ENCODE measurements around the gene SNX30. TPM values are rescaled to one million over a fixed set of nuclear protein-coding genes. Genes with fewer than 3 reads are reported as not detected.

Gene SNX30
- polyA plus RNA-seq, 3 donors from 2014 or later = 1.1 to 3.1 (median 2.1) TPM

DNA sequence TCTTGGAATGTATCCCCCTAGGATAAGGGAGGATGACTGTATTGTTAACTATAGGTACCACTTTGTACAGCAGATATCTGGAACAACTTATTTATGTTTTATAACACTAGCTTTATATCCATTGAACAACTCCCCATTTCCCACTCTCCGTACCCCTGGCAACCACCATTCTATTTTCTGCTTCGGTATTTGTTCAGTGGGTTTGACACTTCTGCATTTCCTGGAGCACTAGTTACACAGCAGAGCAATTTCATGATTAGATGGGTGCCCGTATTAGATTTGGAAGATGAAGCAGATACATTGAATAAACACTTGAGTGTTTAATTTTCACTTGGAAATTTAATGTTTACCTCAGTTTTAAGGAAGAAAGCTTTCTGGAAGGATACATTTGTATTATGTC, 72.7 kb downstream of the SNX30 start:
- Mint-ChIP-seq H3K36me3 (peaks cover 5 to 17% (median 9%) of the 10 kb centered on the region in 3 donors), H3K27me3 (ENCODE audit: low read depth in 3 of 3) (no peaks in the 10 kb centered on the region), H3K9me3 (no peaks in the 10 kb centered on the region), H3K4me1 (peaks cover 0 to 7% of the 10 kb centered on the region in 2 donors), H3K4me3 (no peak overlapping the region), H3K27ac (no peak overlapping the region)
- DNase-seq = no peak

DNA sequence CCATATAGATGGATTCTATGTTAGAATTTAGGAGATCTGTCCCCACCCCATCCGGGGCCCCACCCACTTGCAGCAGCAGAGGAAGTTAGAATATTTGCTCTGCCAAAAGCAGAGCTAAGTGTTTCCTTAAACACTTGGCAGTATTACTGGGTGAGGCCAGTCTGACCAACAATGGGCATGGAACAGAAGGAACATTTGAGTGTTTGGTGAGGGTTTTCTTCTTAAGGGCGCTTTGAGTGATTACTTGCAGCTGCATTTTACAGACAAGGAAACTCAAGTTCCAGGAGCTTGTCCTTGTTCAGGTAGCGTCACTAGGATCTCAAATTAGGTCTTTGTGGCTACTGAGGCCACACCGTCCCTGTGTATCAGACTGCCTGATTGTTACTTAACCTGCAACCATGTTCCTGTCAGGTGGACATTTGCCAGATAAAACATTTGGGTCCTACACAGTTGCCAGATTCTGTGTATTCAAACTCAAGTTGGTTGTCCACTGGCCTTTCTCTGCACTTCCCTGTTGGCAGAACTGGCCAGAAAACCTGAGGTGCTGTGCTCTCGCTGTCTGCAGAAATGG, 80.8 kb downstream of the SNX30 start:
- peaks cover 0 to 3% of the 10 kb centered on the region in 2 donors for H3K4me1 Mint-ChIP-seq
- peaks cover 0 to 23% (median 14%) of the 10 kb centered on the region in 3 donors for H3K36me3 Mint-ChIP-seq
- peaks cover 0 to 1% (median 0%) of the 10 kb centered on the region in 3 donors for H3K27me3 Mint-ChIP-seq (ENCODE audit: low read depth in 3 of 3)
- H3K9me3 Mint-ChIP-seq = no peaks in the 10 kb centered on the region
- H3K27ac Mint-ChIP-seq = no peak overlapping the region
- H3K4me3 Mint-ChIP-seq = no peak overlapping the region
- DNase-seq = no peak

DNA sequence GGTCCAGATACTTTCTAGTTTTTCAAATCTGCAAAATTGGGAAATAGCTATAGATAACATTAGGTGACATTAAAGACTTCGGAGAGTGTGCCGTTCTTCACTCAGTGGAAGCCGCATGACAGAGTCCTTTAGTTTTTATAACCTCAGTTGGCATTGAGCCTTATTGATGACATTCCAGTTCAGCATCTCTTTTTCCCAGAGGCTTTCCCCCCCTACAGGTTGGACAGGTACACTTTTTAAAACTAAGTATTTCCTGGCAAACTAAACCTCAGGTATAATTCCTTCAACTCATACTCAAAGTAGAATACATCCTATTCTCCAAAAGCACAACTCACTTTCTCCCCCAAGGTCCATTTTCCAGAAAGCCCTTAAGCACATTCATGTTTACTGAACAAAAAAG, 81.4 kb downstream of the SNX30 start:
- Mint-ChIP-seq H3K27me3 (ENCODE audit: low read depth in 3 of 3) (peaks cover 0 to 1% (median 0%) of the 10 kb centered on the region in 3 donors), H3K4me3 (no peak overlapping the region), H3K36me3 (peaks cover 3 to 29% (median 20%) of the 10 kb centered on the region in 3 donors), H3K9me3 (no peaks in the 10 kb centered on the region), H3K4me1 (peaks cover 0 to 3% of the 10 kb centered on the region in 2 donors), H3K27ac (no peak overlapping the region)
- no peak for DNase-seq

DNA sequence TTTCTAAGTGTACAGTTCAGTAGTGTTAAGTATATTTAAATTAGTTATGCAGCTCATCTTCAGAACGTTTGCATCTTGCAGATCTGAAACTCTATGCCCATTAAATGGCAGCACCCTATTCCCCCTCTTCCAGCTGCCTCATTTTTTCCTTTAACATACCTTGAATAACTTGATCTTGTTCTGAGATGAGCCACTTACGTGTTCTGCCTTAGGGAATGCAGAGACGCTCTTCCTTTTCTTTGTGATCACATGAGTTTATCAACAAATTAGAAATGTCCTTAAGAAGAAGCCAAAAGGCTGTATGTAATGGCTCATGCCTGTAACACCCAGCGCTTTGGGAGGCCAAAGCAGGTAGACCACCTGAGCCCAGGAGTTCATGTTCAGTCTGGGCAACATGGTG, 82.5 kb downstream of the SNX30 start:
- H3K9me3 Mint-ChIP-seq = no peaks in the 10 kb centered on the region
- no peak for DNase-seq
- H3K27ac Mint-ChIP-seq = no peak overlapping the region
- H3K4me1 Mint-ChIP-seq = peaks cover 0 to 3% of the 10 kb centered on the region in 2 donors
- no peak overlapping the region for H3K4me3 Mint-ChIP-seq
- peaks cover 0 to 1% (median 0%) of the 10 kb centered on the region in 3 donors for H3K27me3 Mint-ChIP-seq (ENCODE audit: low read depth in 3 of 3)
- peaks cover 5 to 31% (median 23%) of the 10 kb centered on the region in 3 donors for H3K36me3 Mint-ChIP-seq

DNA sequence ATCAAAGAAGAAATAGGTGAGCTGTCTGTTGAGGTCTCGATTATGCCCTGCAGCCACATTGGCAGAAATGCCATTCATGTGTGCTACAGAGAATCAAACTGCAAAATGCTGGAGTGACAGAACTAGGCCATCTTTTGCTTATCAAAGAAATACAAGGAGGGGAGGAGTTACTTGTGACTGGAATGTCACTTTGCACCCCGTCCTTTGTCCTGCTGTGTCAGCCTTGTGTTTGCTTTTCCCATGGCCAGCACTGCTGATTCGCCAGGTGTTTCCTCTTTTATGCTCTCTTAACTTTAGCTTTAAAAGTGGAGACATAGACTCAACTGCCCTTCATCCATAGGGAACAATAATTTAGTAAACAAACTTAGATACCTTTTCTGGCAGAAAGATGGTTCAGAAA, 85.8 kb downstream of the SNX30 start:
- Mint-ChIP-seq H3K4me1 (no peaks in the 10 kb centered on the region), H3K27me3 (ENCODE audit: low read depth in 3 of 3) (peaks cover 0 to under 1% (median 0%) of the 10 kb centered on the region in 3 donors), H3K9me3 (no peaks in the 10 kb centered on the region), H3K36me3 (peaks cover 24 to 42% (median 34%) of the 10 kb centered on the region in 3 donors), H3K27ac (no peak overlapping the region), H3K4me3 (no peak overlapping the region)
- no peak for DNase-seq

DNA sequence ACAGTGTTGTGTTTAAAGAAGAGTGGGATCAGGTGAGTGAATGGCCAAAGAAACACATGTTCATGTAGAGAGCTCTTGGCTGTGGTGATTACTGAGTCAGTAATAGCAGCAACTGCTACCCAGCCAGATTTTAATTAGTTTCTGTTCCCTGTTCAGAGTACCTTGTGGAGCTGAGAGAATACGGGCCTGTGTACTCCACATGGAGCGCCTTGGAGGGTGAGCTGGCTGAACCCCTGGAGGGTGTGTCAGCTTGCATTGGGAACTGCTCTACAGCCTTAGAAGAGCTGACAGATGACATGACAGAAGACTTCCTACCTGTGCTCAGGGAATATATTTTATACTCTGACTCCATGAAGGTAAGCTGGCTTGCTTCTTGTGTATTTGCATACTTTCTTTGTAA, 87.8 kb downstream of the SNX30 start:
- H3K4me1 Mint-ChIP-seq = no peaks in the 10 kb centered on the region
- H3K9me3 Mint-ChIP-seq = no peaks in the 10 kb centered on the region
- DNase-seq = no peak
- H3K27ac Mint-ChIP-seq = no peak overlapping the region
- H3K36me3 Mint-ChIP-seq = peaks cover 24 to 36% (median 30%) of the 10 kb centered on the region in 3 donors
- no peak overlapping the region for H3K4me3 Mint-ChIP-seq
- H3K27me3 Mint-ChIP-seq (ENCODE audit: low read depth in 3 of 3) = peaks cover 0 to 3% (median 0%) of the 10 kb centered on the region in 3 donors

DNA sequence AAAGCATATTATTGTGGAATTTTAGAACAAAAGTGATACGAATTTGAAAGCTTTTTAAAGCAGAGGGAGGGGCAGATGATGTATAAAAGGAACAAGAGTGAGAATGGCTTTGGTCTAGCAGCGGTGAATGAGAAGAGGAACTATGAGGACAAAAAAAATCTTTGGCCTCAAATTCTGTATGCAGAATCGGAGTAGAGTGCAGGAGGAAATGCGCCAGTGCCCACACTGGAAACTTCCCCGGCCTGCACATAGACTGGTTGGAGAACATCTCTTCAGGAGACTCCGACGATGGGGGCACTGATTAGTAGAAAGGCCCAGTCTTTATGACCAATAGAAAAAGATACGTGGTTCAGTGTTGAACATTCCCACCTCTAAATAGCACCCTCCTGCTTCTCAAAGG, 88.8 kb downstream of the SNX30 start:
- Mint-ChIP-seq H3K27me3 (ENCODE audit: low read depth in 3 of 3) (peaks cover 0 to 3% (median under 1%) of the 10 kb centered on the region in 3 donors), H3K27ac (no peak overlapping the region), H3K4me3 (no peak overlapping the region), H3K9me3 (no peaks in the 10 kb centered on the region), H3K36me3 (peaks cover 24 to 36% (median 28%) of the 10 kb centered on the region in 3 donors), H3K4me1 (peaks cover 2 to 5% of the 10 kb centered on the region in 2 donors)
- no peak for DNase-seq

DNA sequence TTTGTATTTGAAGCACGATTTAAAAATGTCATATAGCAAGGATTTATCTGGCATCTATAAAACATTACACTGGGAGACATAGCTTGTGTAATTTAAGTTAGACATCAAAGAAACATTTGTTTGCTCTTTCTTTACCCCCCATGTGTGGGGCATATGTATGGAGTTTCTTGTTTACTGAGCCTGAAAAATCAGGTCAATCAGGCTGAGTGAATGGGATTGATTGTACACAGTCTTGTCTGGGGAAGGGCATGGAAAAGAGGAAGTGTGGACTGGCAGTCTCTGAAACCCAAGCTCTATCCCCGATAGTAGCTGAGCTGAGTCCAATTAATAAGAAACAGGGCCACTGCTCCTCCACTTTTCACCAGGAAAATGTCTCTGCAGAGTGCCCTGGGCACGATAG, 90.7 kb downstream of the SNX30 start:
- Mint-ChIP-seq H3K27ac (no peak overlapping the region), H3K27me3 (ENCODE audit: low read depth in 3 of 3) (peaks cover 0 to 3% (median 3%) of the 10 kb centered on the region in 3 donors), H3K4me3 (no peak overlapping the region), H3K36me3 (peaks cover 24 to 32% (median 25%) of the 10 kb centered on the region in 3 donors), H3K4me1 (peaks cover 8 to 18% of the 10 kb centered on the region in 2 donors), H3K9me3 (no peaks in the 10 kb centered on the region)
- no peak for DNase-seq

DNA sequence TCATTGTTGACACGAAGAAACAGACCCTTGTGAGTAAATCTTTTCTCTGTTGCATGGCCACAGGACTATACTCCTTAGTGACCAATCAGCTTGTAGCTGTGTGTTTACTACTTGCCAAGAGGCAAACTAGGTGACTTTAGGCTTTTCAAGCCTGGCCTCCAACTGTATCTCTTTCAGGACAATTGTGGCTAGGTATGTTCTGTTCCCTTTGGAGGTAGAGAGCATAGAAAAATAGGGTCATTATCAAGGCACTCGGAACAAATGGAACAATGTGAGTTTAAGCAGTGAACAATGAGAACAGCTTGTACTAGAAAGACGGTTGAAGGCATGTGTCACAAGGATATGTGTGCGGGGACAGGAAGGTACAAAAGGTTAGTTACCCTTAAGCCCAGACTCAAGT, 92.0 kb downstream of the SNX30 start:
- Mint-ChIP-seq H3K36me3 (peaks cover 18 to 24% (median 21%) of the 10 kb centered on the region in 3 donors), H3K27me3 (ENCODE audit: low read depth in 3 of 3) (peaks cover 0 to 3% (median 3%) of the 10 kb centered on the region in 3 donors), H3K9me3 (no peaks in the 10 kb centered on the region), H3K27ac (no peak overlapping the region), H3K4me1 (peaks cover 10 to 18% of the 10 kb centered on the region in 2 donors), H3K4me3 (no peak overlapping the region)
- DNase-seq = no peak

DNA sequence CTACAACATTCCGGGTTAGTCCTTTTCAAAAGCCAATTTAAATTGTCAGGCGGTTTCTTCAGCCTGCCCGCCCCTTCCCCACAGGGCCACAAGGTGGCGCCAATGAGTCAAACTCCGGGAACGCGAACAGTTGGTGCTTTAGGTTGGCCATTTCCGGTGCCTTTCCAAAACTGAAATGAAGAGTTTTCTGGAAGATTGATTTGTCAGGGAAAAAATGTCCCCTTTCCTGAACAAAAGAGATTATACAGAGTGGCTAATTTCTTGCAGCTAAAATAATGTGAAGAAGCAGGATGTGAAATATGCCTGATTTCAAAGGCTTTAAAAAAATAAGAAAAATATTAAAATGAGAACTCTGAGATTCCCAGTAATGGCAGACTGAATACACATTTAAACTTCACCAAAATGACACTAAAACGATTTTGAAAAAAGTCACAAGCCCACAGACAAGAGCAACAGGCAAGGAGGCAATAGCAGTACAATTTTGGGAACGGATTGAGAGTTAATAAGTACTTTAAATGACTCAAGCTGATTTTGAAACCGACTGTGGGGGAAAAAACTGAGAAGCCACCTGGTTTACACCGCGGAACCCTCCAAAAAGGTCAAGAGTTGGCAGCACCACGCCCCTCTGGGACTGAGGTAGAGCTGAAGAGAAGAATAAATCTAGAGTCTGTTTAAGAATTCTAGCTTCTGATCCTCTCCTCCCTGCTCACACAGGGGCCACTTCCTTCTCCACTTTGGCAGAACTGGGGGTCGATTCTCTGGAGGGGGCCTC, 94.4 kb downstream of the SNX30 start:
- Mint-ChIP-seq H3K27me3 (ENCODE audit: low read depth in 3 of 3) (peaks cover 0 to 3% (median 3%) of the 10 kb centered on the region in 3 donors), H3K36me3 (peaks cover 3 to 6% (median 5%) of the 10 kb centered on the region in 3 donors), H3K4me1 (peaks cover 17 to 18% of the 10 kb centered on the region in 2 donors), H3K27ac (peak overlapping the region in 1 of 6 donors; percentile 19), H3K4me3 (peak overlapping the region in 3 of 5 donors; percentile 2 to 50 (median 41)), H3K9me3 (no peaks in the 10 kb centered on the region)
- peak; percentile 56 to 64 (median 59) for DNase-seq

DNA sequence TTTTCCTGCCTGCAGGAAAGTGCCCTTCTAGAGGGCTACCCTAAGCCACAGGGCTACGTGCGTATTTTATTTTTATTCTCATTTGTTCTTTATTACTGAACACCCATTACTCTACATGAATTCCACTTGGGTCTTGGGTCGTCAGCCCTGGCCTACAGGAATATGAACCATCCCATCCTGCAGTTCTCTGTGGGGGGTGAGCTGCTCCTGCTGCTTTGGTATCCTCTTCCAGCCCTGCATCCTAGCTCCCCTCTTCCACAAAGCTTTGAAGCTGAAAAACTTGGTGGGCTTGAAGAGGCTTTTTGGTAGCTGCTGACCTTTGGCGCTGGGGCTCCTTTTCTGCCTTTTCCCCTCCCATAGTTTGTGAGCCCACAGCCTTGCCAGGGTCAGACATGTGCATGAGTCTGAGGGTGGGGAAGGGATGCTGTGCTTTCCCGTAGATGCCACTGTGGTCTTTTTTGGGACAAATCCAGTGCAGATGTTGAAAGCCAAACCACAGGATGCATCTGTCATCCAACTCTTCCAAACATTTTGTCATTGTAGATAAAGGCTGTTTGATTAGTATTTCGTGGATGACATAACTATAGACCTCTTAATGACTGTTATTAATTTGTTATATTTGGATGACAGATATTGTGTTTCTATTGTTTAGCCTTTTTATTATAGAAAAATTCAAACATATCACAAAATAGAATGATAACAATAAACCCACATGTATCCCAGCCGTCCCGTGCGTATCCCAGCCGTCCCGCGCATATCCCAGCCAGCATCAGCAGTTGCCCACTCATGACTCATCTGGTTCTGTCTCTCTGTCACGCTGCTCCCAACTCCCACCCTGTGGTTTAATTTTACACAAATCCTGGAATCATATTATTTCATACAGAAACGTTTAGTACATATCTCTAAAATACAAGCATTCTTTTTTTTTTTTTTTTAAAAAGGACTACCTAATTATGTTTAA, 96.2 kb downstream of the SNX30 start:
- Mint-ChIP-seq H3K36me3 (peaks cover 3 to 9% (median 4%) of the 10 kb centered on the region in 3 donors), H3K9me3 (no peaks in the 10 kb centered on the region), H3K27ac (no peak overlapping the region), H3K4me1 (peaks cover 17 to 18% of the 10 kb centered on the region in 2 donors), H3K27me3 (ENCODE audit: low read depth in 3 of 3) (peaks cover 0 to 3% (median 3%) of the 10 kb centered on the region in 3 donors), H3K4me3 (no peak overlapping the region)
- DNase-seq = no peak

DNA sequence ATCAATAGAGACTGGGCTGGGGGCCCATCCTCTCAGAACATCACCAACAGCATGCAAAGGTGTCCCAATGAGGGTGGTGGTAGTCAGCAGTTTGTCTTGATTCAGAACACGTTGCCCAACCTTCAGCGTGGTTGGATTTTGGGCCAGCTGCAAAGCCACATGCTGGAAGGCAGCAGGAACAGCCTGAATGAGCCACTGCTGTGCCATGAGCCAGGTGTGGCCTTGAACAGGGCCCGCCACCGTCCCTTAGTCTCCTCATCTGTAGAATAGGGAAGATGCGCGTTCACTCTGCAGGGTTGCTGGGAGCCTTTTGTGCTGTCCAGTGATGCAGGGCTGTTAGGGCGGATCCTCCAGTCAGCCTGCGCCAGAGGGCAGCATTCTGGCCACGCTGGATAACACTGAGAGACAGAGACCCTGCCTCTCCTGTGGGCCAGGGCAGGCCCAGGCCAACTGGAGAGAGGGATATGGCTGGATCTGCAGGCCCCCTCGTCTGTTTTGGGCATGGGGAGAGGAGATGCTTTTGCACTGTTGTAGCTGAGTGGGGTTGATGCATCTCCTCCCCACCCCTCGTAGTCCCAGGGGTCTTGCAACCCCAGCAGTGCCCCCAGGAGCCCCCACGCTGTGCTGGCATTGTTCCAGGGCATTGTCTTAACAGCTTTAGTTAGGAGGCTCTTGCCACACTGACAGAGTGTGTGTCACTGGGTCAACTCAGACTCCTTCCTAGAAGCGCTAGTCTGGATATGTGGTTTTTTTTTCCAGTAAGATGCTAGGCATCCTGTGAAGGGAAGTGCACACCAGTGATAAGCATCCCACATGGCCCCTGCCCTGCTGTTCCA, 98.0 kb downstream of the SNX30 start:
- no peak for DNase-seq
- no peak overlapping the region for H3K27ac Mint-ChIP-seq
- H3K36me3 Mint-ChIP-seq = peaks cover 6 to 15% (median 7%) of the 10 kb centered on the region in 3 donors
- H3K27me3 Mint-ChIP-seq (ENCODE audit: low read depth in 3 of 3) = peaks cover 0 to 3% (median 0%) of the 10 kb centered on the region in 3 donors
- peaks cover 17 to 18% of the 10 kb centered on the region in 2 donors for H3K4me1 Mint-ChIP-seq
- no peak overlapping the region for H3K4me3 Mint-ChIP-seq
- H3K9me3 Mint-ChIP-seq = no peaks in the 10 kb centered on the region
